ENCODE measurements around the gene USP43. TPM values are rescaled to one million over a fixed set of nuclear protein-coding genes. Genes with fewer than 3 reads are reported as not detected.

The USP43 gene
- under 0.01 and 0.39 TPM in 2 replicates for total RNA-seq

GRCh38 chr17:9644910-9645751, at the start of gene USP43:
Gene USP43 (plus strand): TSS chr17:9645517. CDS start chr17:9645633, 116 bp downstream.

Other genes starting within 250 kb of the USP43 start
- gene STX8, start 69.7 kb upstream of the USP43 start, total RNA-seq, result 69.6 and 97.0 TPM in 2 replicates
- gene CFAP52, start 68.9 kb upstream of the USP43 start, total RNA-seq, result not detected in 2 replicates
- not detected in 2 replicates for gene DHRS7C, start 146.1 kb downstream of the USP43 start, total RNA-seq
- not detected in 2 replicates for gene GSG1L2, start 176.6 kb downstream of the USP43 start, total RNA-seq
- gene GLP2R, start 180.4 kb downstream of the USP43 start, total RNA-seq, result not detected in 2 replicates

All from subcutaneous preadipocyte (primary cell).